ENCODE data around the gene GPN1.
"Not testable (repeated sequence)": the region's sequence is repeated elsewhere in the genome, so short reads cannot be mapped to it uniquely, and the experiment has no call there.

The GPN1 gene

DNA sequence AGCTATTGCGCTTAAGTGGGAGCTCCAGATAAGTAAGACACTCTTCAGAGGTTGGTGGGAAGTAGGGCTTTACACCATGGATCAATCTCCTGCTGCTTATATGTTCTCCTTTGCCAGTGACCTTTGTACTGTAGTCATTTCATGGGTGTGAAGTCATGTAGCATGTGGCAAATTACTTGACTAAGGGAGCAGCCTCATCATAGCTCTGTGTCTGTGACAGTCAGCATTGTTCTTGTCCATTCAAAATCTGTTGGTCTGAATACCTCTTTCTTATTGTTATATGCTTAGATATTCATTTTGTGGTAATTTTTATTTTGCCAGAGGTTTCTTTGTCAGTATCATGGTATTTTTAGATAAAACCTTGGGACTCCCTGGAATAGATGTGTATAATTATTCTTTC, 53.0 kb downstream of the GPN1 start:
- peak overlapping the region; percentile 95 for H3K27ac Mint-ChIP-seq
- ATAC-seq (peak; percentile 89), DNase-seq (ENCODE audit: low spot score in 2 of 2) (peak in 1 of 2 donors; percentile 50)
- H3K4me1 Mint-ChIP-seq, result peaks cover 48% of the 10 kb centered on the region
- H3K36me3 Mint-ChIP-seq, result peaks cover 77% of the 10 kb centered on the region
- peak overlapping the region; percentile 26 for H3K4me3 Mint-ChIP-seq
- H3K9me3 Mint-ChIP-seq, result no peaks in the 10 kb centered on the region

DNA sequence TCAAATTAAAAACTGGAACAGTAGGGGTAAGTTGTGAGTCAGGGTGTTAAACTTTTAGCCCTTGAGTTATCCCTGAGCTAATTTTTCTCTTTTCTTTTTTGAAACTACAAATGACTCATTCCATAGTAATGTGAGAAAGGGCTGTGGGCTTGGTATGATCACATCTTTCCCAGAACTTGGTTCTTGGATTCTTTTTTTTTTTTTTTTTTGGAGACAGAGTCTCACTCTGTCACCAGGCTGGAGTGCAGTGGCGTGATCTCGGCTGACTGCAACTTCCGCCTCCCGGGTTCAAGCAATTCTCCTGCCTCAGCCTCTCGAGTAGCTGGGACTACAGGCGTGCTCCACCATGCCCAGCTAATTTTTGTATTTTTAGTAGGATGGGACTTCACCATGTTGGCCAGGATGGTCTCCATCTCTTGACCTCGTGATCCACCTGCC, 53.5 kb downstream of the GPN1 start:
- peaks cover 73% of the 10 kb centered on the region for H3K36me3 Mint-ChIP-seq
- peak overlapping the region; percentile 95 for H3K27ac Mint-ChIP-seq
- DNase-seq (ENCODE audit: low spot score in 2 of 2) (peak in 1 of 2 donors; percentile 57), ATAC-seq (peak; percentile 83)
- peak overlapping the region; percentile 26 for H3K4me3 Mint-ChIP-seq
- not testable (repeated sequence) for H3K9me3 Mint-ChIP-seq
- H3K4me1 Mint-ChIP-seq, result peaks cover 48% of the 10 kb centered on the region

DNA sequence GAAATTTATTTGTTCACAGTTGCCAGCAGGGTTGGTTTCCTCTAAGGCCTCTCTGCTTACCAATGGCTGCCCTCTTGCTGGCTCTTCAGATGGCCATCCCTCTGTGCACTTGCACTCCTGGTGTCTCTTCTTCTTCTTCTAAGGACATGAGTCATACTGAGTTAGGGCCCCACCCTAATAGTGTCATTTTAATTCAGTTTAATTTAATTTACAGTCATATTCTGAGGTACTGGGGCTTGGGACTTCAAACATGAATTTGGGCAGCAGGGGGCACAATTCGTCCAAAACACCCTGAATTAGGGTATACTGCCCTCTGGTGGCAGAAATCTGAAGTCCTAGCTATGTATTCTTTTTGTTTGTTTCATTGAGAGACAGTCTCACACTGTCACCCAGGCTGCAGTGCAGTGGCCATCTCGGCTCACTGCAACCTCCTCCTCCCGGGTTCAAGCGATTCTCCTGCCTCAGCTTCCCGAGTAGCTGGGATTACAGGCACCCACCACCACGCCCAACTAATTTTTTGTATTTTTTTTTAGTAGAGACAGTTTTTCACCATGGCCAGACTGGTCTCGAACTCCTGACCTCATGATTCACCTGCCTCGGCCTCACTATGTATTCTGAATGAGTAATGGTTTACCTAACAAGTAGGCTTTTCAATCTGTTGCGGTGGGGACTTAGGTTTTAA, 54.7 kb downstream of the GPN1 start:
- Mint-ChIP-seq H3K36me3 (peaks cover 73% of the 10 kb centered on the region), H3K27ac (peak overlapping the region; percentile 95), H3K9me3 (no peaks in the 10 kb centered on the region), H3K4me3 (peak overlapping the region; percentile 26), H3K4me1 (peaks cover 48% of the 10 kb centered on the region)
- DNase-seq (ENCODE audit: low spot score in 2 of 2), result peak; percentile 90 to 96
- ATAC-seq, result peak; percentile 74

DNA sequence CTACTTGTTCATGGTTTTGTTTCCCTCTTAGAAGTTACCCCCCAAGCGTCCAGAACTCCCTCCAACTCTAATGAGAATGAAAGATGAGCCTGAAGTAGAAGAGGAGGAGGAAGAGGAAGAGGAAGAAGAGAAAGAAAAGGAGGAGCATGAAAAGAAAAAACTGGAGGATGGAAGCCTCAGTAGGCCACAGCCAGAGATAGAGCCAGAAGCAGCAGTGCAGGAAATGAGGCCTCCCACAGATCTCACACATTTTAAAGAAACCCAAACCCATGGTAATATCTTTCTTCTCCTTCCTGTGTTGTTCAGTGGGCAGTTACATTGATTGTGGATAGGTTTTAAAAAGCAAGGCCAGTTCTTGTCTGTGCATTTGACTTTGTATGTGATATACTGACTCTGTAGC, 56.2 kb downstream of the GPN1 start:
- Mint-ChIP-seq H3K27ac (peak overlapping the region; percentile 95), H3K4me3 (peak overlapping the region; percentile 52), H3K36me3 (peaks cover 69% of the 10 kb centered on the region), H3K4me1 (peaks cover 48% of the 10 kb centered on the region)
- peak; percentile 33 for ATAC-seq
- DNase-seq (ENCODE audit: low spot score in 2 of 2), result peak in 1 of 2 donors; percentile 52
- H3K9me3 Mint-ChIP-seq, result not testable (repeated sequence)

DNA sequence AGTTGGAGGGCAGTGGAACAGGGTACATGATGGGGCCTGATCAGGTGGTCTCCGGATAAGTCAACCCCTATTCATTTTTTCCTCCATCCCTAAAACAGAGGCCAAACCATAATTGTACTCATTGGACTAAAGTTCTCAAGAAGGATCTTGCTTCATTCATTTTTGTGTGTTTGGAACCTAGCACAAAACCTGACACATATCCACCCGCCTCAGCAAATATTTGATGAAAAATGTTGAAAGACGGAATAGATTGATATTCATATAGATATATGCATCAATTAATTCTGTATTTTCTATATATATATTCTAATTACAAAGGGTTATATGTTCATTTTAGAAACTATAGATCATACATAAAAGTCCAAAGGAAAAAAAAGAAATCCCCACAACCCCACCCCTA, 56.7 kb downstream of the GPN1 start:
- Mint-ChIP-seq H3K27ac (peak overlapping the region; percentile 95), H3K4me1 (peaks cover 47% of the 10 kb centered on the region), H3K36me3 (peaks cover 66% of the 10 kb centered on the region), H3K4me3 (peak overlapping the region; percentile 52), H3K9me3 (no peaks in the 10 kb centered on the region)
- ATAC-seq, result no peak
- DNase-seq (ENCODE audit: low spot score in 2 of 2), result no peak

DNA sequence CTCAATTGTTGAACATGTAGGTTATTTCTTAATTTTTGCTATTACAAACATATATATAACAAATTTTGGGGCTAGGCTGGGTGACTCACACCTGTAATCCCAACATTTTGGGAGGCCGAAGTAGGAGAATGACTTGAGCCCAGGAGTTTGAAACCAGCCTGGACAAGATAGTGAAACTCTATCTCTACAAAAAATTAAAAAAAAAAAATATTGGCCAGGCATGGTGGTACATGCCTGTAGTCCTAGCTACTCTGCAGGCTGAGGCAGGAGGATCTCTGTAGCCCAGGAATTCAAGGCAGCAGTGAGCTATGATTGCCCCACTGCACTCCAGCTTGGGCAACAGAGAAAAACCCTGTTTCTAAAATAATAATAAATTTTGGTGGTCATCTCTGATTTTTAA, 58.4 kb downstream of the GPN1 start:
- Mint-ChIP-seq H3K4me1 (peaks cover 35% of the 10 kb centered on the region), H3K36me3 (peaks cover 75% of the 10 kb centered on the region), H3K27ac (no peak overlapping the region), H3K9me3 (no peaks in the 10 kb centered on the region), H3K4me3 (no peak overlapping the region)
- DNase-seq (ENCODE audit: low spot score in 2 of 2) (no peak), ATAC-seq (no peak)

DNA sequence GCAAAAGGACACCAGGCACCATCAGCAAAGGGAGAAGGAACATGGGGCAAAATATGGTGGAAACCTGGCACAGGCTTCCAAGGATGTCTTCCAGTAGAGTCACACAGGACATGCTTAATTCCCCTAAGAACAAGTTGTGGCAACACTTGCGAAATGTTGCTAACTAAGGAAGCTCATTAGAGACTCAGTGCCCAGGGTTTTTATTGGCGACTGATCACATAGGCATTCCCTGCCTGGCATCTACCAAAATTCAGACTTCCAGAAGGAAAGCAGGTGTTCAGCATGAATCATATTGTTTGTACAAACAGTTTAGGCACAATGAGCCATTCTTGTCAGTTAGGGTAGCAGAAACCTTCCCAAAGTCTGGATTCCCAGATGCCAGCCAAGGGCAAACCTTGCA, 60.6 kb downstream of the GPN1 start:
- Mint-ChIP-seq H3K27ac (no peak overlapping the region), H3K36me3 (peaks cover 77% of the 10 kb centered on the region), H3K4me1 (peaks cover 16% of the 10 kb centered on the region), H3K9me3 (no peaks in the 10 kb centered on the region), H3K4me3 (no peak overlapping the region)
- DNase-seq (ENCODE audit: low spot score in 2 of 2) (peak in 1 of 2 donors; percentile 22), ATAC-seq (no peak)

DNA sequence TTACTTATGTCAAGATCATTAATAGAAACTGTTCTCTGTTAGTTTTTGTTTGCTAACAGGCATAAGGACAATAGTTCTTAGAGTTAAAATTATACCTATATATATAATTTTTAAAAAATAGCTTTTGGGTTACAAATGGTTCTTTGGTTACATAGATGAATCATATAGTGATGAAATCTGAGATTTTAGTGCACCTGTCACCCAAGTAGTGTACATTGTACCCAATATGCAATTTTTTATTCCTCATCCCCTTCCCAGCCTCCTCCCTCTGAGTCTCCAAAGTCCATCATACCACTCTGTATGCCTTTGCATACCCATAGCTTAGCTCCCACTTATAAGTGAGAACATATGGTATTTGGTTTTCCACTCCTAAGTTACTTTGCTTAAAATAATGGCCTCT, 61.2 kb downstream of the GPN1 start:
- Mint-ChIP-seq H3K4me1 (peaks cover 10% of the 10 kb centered on the region), H3K36me3 (peaks cover 78% of the 10 kb centered on the region), H3K4me3 (no peak overlapping the region), H3K9me3 (no peaks in the 10 kb centered on the region), H3K27ac (no peak overlapping the region)
- ATAC-seq (no peak), DNase-seq (ENCODE audit: low spot score in 2 of 2) (no peak)

DNA sequence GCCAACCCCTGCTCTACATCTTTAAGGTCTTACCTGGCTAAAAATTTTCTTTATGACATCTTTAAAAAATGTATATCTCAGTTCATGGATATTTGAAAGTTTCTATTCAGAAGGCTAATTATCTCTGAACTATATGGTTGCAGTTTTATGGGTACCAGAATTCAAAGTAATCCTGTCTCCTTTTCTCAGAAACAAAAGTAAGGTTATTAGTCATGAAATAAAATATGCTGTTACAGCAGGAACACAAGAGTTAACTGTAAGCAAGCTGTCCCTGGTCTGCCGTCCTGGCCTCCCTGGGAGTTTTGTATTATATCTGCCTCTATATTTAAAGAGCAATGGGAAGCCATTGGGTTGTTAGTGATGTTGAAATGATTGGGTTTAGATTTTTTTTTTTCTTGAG, 68.8 kb downstream of the GPN1 start:
- Mint-ChIP-seq H3K4me3 (peak overlapping the region; percentile 4), H3K27ac (peak overlapping the region; percentile 69), H3K36me3 (peaks cover 59% of the 10 kb centered on the region), H3K9me3 (no peaks in the 10 kb centered on the region), H3K4me1 (peaks cover 24% of the 10 kb centered on the region)
- ATAC-seq (peak; percentile 66), DNase-seq (ENCODE audit: low spot score in 2 of 2) (peak in 1 of 2 donors; percentile 40)

Measured in stimulated activated effector memory CD8-positive, alpha-beta T cell treated with anti-CD3 and anti-CD28 coated beads, Interleukin-12 subunit alpha, Interleukin-12 subunit beta, amount 100 ng/mL, for 72 hours (primary cell).